ENCODE measurements around the gene FUT3. TPM values are rescaled to one million over a fixed set of nuclear protein-coding genes. Genes with fewer than 3 reads are reported as not detected.

The FUT3 gene
- total and polyA plus RNA-seq, 2 of the 4 experiments (the other 2 are of a cell fraction): not detected

DNA sequence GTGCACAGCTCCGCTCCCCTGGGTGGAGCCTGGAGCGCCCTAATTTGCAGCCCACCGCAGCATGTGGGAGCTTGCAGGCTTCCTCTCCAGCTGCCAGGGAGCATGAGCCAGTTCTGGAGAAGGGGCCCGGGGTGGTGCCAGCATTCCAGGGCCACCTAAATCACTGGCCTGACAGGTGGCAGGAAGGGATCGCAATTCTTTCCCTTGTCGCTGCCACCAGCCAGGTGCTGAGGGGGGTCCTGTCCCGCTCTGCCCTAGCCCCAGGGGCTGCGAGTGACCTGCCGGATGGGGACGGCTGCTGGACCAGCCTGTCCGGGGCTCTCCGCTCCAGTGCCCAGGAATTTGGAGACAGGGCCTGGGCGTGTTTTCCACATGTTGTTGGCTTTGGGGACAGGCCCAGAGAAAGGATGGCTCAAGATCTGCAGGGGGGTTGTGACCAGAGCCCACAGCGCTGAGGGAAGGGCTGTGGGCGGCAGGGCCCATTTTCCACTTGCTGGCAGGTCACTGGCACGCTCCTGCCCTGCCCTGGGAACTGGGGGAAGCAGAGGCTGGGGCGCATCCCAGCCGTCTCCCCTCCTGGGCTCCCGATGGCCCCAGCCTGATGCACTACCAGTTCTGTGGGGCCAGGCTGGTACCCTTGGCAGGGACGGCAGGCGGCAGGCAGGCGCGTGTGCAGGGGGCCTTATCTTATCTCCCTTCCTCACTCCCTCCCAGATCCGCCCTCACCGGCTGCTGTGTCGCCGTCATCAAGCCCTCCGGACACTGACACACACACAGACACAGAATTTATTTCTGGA, 42.9 kb upstream of the FUT3 start:
- Histone ChIP-seq H2AFZ (replicated peaks; ENCODE audit: low read length, poor library complexity) (peak overlapping the region; percentile 43), H3K23ac (ENCODE audit: low read depth, low read length) (no peak overlapping the region), H3K56ac (ENCODE audit: extremely low read depth, insufficient read depth, low read length) (no peak overlapping the region), H2BK120ac (ENCODE audit: low read depth, low read length) (no peak overlapping the region), H2BK5ac (ENCODE audit: low read depth, low read length, poor library complexity, severe bottlenecking) (no peak overlapping the region), H3K27me3 (ENCODE audit: control insufficient read depth, insufficient read depth, low read length) (no peaks in the 10 kb centered on the region), H2BK20ac (ENCODE audit: low read depth, low read length) (no peak overlapping the region), H3K4me2 (ENCODE audit: low read depth, low read length) (no peak overlapping the region), H4K91ac (ENCODE audit: insufficient read depth, low read depth, low read length) (no peak overlapping the region), H2AK9ac (replicated peaks; ENCODE audit: low read depth, low read length, poor library complexity) (peak overlapping the region; percentile 1), H3K36me3 (ENCODE audit: control insufficient read depth, insufficient read depth, low read length) (peaks cover 20% of the 10 kb centered on the region; the same call in 1 of the 2 replicates), H4K5ac (ENCODE audit: low read depth, low read length) (no peak overlapping the region), H3K79me1 (ENCODE audit: low read depth in 1 of 2, low read length in 2 of 2) (peaks cover 7 to 13% of the 10 kb centered on the region in 2 experiments; a peak in 3 of 4 replicates), H3K9me3 (ENCODE audit: control insufficient read depth, insufficient read depth, low read length) (no peaks in the 10 kb centered on the region), H2BK15ac (ENCODE audit: low read depth, low read length) (no peak overlapping the region), H3K4me3 (ENCODE audit: insufficient read depth, low read depth, low read length) (no peak overlapping the region), H2AK5ac (ENCODE audit: low read depth, low read length) (no peak overlapping the region), H3K14ac (replicated peaks; ENCODE audit: low read depth, low read length) (no peak overlapping the region), H4K8ac (ENCODE audit: low read depth in 2 of 2, low read length in 2 of 2) (no peak overlapping the region), H3K27ac (ENCODE audit: insufficient read depth, low read length) (no peak overlapping the region), H3K4ac (ENCODE audit: low read depth, low read length) (no peak overlapping the region), H3K4me1 (ENCODE audit: control insufficient read depth, insufficient read depth, low read length) (peaks cover 19% of the 10 kb centered on the region), H3K9me1 (ENCODE audit: insufficient read depth, low read length) (0 out of 2 replicates have a peak, but pooled peaks cover 3% of the 10 kb centered on the region), H4K20me1 (ENCODE audit: insufficient read depth, low read length) (peaks cover 25% of the 10 kb centered on the region), H3K18ac (ENCODE audit: low read depth, low read length) (no peak overlapping the region), H3K9ac (ENCODE audit: low read depth, low read length) (no peak overlapping the region)
- no peak for ATAC-seq (ENCODE audit: low read depth)
- CTCF ChIA-PET: interaction anchor here (0.6 to 4.6 kb wide), 4 partner anchors 64 to 114 kb away, joined by 3 to 37 read pairs (median 3); partner anchors contain the start of gene NRTN
- POLR2A ChIA-PET (ENCODE audit: unreplicated experiment): interaction anchor here (0.6 kb wide), 1 partner anchor 87 kb away, joined by 6 read pairs; no protein-coding TSS in a partner anchor
- intact Hi-C loops (cut with micrococcal nuclease) (loop anchor here (2.0 to 5.0 kb wide), 2 partner anchors 67 to 129 kb away; no protein-coding TSS in a partner anchor), in situ Hi-C loops (cut with MboI; ENCODE audit: low sequenced_read_pairs) (loop anchor here (5.0 kb wide), 1 partner anchor 92 kb away; no protein-coding TSS in a partner anchor), dilution Hi-C loops (cut with HindIII; ENCODE audit: low sequenced_read_pairs, unreplicated experiment) (no loop called here)
- DNase-seq: no peak
- 91% methylated on average over 9 of the region's 28 CpGs; no CpG with 5 or more reads in 1 of the 2 experiments for WGBS, 2 experiments (ENCODE audit: extremely low coverage in 2 of 2, insufficient read length in 1 of 2)
- no TSS peak for BruUV-seq (replicated peaks)
- TF ChIP-seq NFE2L2 (IDR thresholded peaks at IDR 0.05; ENCODE audit: low read depth, low read length) (no peak), FOS (IDR thresholded peaks at IDR 0.05; ENCODE audit: low read depth, low read length) (no peak), POLR2A (IDR thresholded peaks at IDR 0.05; ENCODE audit: low read depth, low read length) (no peak), RFX5 (IDR thresholded peaks at IDR 0.05; ENCODE audit: low read depth, low read length) (no peak), MXI1 (IDR thresholded peaks at IDR 0.05; ENCODE audit: borderline replicate concordance, low read depth, low read length) (no peak), CEBPB (IDR thresholded peaks at IDR 0.05; ENCODE audit: low read depth, low read length) (no peak), RAD21 (IDR thresholded peaks at IDR 0.05; ENCODE audit: low read length) (no peak), BHLHE40 (IDR thresholded peaks at IDR 0.05; ENCODE audit: low read depth, low read length) (no peak), RCOR1 (IDR thresholded peaks at IDR 0.05; ENCODE audit: insufficient replicate concordance, low read length) (no peak), MAZ (IDR thresholded peaks at IDR 0.05; ENCODE audit: borderline replicate concordance, low read depth, low read length) (no peak), MAFK (IDR thresholded peaks at IDR 0.05; ENCODE audit: low read depth, low read length) (no peak)
- TF ChIP-seq, protein P1, sequence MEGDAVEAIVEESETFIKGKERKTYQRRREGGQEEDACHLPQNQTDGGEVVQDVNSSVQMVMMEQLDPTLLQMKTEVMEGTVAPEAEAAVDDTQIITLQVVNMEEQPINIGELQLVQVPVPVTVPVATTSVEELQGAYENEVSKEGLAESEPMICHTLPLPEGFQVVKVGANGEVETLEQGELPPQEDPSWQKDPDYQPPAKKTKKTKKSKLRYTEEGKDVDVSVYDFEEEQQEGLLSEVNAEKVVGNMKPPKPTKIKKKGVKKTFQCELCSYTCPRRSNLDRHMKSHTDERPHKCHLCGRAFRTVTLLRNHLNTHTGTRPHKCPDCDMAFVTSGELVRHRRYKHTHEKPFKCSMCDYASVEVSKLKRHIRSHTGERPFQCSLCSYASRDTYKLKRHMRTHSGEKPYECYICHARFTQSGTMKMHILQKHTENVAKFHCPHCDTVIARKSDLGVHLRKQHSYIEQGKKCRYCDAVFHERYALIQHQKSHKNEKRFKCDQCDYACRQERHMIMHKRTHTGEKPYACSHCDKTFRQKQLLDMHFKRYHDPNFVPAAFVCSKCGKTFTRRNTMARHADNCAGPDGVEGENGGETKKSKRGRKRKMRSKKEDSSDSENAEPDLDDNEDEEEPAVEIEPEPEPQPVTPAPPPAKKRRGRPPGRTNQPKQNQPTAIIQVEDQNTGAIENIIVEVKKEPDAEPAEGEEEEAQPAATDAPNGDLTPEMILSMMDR (conservative IDR thresholded peaks at IDR 0.05; ENCODE audit: low read depth, low read length): no peak
- TF ChIP-seq, protein P2, sequence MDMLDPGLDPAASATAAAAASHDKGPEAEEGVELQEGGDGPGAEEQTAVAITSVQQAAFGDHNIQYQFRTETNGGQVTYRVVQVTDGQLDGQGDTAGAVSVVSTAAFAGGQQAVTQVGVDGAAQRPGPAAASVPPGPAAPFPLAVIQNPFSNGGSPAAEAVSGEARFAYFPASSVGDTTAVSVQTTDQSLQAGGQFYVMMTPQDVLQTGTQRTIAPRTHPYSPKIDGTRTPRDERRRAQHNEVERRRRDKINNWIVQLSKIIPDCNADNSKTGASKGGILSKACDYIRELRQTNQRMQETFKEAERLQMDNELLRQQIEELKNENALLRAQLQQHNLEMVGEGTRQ (IDR thresholded peaks at IDR 0.05; ENCODE audit: low read depth, low read length): no peak
- TF ChIP-seq, protein P3, sequence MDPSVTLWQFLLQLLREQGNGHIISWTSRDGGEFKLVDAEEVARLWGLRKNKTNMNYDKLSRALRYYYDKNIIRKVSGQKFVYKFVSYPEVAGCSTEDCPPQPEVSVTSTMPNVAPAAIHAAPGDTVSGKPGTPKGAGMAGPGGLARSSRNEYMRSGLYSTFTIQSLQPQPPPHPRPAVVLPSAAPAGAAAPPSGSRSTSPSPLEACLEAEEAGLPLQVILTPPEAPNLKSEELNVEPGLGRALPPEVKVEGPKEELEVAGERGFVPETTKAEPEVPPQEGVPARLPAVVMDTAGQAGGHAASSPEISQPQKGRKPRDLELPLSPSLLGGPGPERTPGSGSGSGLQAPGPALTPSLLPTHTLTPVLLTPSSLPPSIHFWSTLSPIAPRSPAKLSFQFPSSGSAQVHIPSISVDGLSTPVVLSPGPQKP (IDR thresholded peaks at IDR 0.05; ENCODE audit: borderline replicate concordance, low read depth, low read length): no peak
